ENCODE measurements around the gene ACAD11.

GRCh38 chr3:132679911-132680310 is 20.3 kb upstream of the ACAD11 start:
- TF ChIP-seq EZH2 (IDR thresholded peaks at IDR 0.05; ENCODE audit: borderline replicate concordance, low read length) (no peak), CTCF (conservative IDR thresholded peaks at IDR 0.05 in 1 of 2, IDR thresholded peaks at IDR 0.05 in 1 of 2; ENCODE audit: extremely low read depth in 1 of 2, insufficient read depth in 1 of 2, low read depth in 1 of 2, low read length in 2 of 2) (no peak)

Data from mammary epithelial cell (primary cell).